ENCODE measurements around the gene LRPPRC.

The LRPPRC gene

DNA sequence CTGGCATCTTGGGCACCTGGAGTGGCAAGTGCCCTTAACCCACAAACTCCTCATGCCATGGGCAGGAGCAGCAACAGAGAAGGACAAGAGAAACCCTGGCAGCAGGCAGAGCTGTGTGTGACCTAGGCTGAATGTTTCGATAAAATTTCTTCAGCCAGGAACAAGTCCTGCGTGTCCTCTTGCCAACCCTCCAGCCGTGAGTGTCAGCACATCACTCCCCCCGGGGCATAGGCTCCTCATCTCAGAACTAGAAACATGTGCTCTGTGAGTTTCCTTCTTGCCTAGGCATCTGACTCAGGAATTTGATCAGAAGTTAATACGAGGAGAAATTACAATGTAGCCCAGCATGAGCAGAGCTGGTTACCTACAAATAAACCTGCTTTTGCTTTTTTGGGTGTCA lies 154.8 kb downstream of the LRPPRC start:
- in situ Hi-C loops (cut with MboI; ENCODE audit: low pct_unique_long_range_greater_than_20kb, low sequenced_read_pairs) = no loop called here
- no peak for DNase-seq

DNA sequence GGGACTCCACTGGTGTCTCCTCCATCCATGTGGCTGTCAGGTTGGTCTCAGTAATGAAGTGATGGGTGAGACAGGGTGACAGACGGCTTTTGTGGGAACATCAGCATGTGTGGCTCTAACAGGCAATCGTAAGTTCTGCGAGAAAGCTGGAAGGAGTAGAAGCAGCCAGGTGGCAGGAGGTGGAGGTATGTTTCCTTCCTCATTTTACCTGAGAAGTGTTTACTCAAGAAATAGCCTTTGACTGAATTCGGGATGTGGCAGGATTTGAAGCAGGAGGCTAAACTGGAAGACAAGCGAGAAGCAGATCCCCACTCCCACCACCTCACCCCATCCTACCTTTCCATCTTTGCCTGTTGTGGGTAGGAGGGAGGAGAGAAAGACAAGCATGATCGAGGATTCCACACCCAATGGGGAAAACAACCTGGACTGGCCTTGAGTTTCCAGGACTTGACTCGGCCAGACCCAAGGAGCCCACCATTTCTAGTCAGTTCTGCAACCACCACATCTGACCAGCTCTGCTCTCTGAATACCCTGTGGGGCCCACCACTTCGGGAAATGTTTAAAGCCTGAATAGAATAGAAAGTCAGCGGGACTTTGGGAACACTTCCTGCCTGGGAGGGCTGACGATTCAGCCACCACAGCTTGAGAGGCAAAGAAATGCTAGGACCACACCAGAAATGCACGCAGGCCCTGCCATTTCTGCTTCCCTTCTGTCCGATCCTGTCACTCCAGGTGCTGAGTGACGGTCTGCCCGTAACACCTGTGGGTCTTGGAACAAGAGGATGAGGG lies 155.8 kb downstream of the LRPPRC start:
- no peak for DNase-seq
- in situ Hi-C loops (cut with MboI; ENCODE audit: low pct_unique_long_range_greater_than_20kb, low sequenced_read_pairs) = no loop called here

DNA sequence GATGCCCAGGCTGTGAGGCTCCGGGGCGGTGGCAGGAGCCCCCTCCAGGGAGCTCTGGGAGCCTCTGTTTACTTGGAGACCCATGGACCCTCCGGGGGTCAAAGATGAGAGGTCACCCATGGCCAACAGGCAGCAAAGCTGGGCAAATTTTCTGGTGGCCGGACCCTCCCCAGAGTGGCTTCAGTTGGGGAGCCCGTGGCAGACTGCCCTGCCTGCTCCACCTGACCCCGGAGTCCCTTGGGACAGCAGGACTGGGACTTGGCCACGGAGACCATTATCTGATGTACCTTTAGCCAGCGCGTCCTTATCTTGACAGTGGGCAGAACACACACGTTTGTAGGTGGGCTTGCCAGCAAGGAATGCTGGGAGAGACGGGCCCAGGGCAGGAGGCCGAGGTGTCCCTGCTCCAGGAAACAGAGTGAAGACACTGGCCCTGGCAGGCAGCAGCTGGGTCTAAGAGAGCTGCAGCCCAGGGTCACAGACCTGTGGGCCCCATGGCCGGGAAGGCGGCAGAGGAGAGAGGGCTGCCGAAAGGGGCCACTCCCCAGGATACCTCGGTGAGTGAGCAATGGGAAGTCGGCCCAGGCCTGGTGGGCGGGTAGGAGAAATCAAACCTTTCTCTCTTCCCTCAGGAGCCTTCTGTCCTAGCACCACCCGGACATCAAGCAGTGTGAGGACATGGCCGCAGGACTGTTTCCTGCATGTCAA lies 157.1 kb downstream of the LRPPRC start, which contains the start of the genes ABCG5 and ABCG8:
Gene ABCG5, minus strand, starts transcription at position 280 of the 708 bp plus-strand sequence. Its CDS starts 160 bp downstream, at position 120.
Gene ABCG8, plus strand, starts transcription at position 412 of the 708 bp plus-strand sequence. Its CDS starts 83 bp downstream, at position 495.
- in situ Hi-C loops (cut with MboI; ENCODE audit: low pct_unique_long_range_greater_than_20kb, low sequenced_read_pairs) = no loop called here
- DNase-seq = no peak

DNA sequence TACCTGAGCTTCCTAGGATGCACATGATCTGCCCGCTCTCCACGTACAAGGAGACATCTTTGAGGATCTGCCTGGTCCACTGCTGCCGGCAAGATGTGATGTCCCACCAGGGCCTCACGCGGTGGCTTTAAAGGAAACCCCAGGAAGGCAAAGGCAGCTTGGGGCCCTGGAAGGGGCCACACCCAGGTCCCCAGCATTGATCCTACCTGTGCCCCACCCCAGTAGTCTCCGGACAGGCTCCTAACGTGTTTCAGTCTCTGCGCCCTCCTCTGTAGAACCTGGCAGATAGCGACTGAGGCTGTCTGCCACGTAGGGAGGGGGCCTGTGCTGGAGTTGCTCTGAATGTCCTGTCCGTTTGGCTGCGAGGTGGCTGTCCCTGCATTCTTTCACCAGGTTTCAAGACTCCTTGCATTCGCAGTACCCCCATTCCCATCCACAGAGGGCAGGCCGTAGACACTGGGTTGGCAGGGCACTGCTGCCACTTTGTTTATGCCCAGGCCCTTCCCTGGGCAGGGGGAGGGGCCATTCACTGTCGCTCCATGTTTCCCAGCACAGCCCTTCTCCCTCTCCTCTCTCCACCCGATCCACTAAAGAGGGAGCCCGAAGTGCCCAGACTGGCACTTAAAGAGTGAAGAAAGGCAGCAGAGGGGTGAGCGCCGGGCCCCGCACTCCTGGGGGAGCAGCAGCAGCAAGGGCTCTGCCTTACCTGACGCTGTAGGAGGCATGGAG lies 157.8 kb downstream of the LRPPRC start:
- DNase-seq = no peak
- in situ Hi-C loops (cut with MboI; ENCODE audit: low pct_unique_long_range_greater_than_20kb, low sequenced_read_pairs) = no loop called here

DNA sequence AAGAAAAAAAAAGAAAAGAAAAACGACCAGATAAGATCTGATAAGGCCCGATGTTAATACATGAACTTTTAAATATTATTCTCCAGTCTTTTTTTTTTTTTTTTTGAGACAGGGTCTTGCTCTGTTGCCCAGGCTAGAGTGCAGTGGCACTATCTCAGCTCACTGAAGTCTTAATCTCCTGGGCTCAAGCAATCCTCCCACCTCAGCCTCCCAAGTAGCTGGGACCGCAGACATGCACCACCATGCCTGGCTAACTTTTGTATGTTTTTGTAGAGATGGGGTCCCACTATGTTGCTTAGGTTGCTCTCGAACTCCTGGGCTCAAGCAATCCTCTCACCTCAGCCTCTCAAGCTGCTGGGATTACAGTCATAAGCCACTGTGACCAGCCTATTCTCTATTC lies 158.8 kb downstream of the LRPPRC start:
- in situ Hi-C loops (cut with MboI; ENCODE audit: low pct_unique_long_range_greater_than_20kb, low sequenced_read_pairs) = no loop called here
- DNase-seq = no peak

Measured in KBM-7 (cell line).